Gastrocnemius medialis (tissue), 4 donors: ENCODE measurements around the gene GNG14.

Experiments used
- CTCF ChIP-seq, 5 experiments: fragments of 450-650 bp in 3 of 5; fragments of 200-600 bp in 2 of 5; sonication (generic) in 2 of 5; IDR thresholded peaks in 4 of 5; conservative IDR thresholded peaks in 1 of 5; 1 replicate in 4 of 5; 2 replicates in 1 of 5; pipeline ENCODE4 v1.5.1; 2016 to 2019; ENCODE audit warnings: antibody characterized with exemption in 5 of 5, mild to moderate bottlenecking in 3 of 5, moderate library complexity in 3 of 5
- POLR2A ChIP-seq, 2 donors: fragments of 450-650 bp; IDR thresholded peaks; one replicate each; pipeline ENCODE4 v1.6.1; 2017; ENCODE audit warnings: antibody characterized with exemption in 2 of 2, mild to moderate bottlenecking in 2 of 2, moderate library complexity in 2 of 2

GRCh38 chr19:12647047-12647446 is 40.8 kb upstream of the GNG14 start:
- TF ChIP-seq CTCF (IDR thresholded peaks at IDR 0.05 in 4 of 5, conservative IDR thresholded peaks at IDR 0.05 in 1 of 5) (no peak), POLR2A (IDR thresholded peaks at IDR 0.05) (no peak)
